Lung (tissue), 13 donors: ENCODE results near the gene ZNF462. TPM values are rescaled to one million over a fixed set of nuclear protein-coding genes. Genes with fewer than 3 reads are reported as not detected.

Source experiments
- ATAC-seq: fragments of 200-7000 bp; cut with Tn5 transposase; one replicate; pipeline ENCODE4 v1.9.1; 2020; ENCODE audit warnings: moderate number of reproducible peaks; ENCODE audit not compliant: insufficient read depth, low FRiP score
- DNase-seq, 3 donors: peaks; one replicate each; pipeline ENCODE4 v3.0.0-alpha.2; 2013 to 2017
- H3K27ac ChIP-seq, 2 donors: one replicate each; pipeline ENCODE4 v1.5.1; 2013; ENCODE audit warnings: mild to moderate bottlenecking in 2 of 2, moderate library complexity in 2 of 2, control low read depth in 1 of 2, inconsistent platforms in 1 of 2, low read depth in 1 of 2, low read length in 1 of 2
- H3K27me3 ChIP-seq, 3 donors: one replicate each; pipeline ENCODE4 v1.5.1; 2013; ENCODE audit warnings: low read length in 2 of 3; ENCODE audit not compliant: control insufficient read depth in 3 of 3, insufficient read depth in 3 of 3
- H3K36me3 ChIP-seq, 4 donors: one replicate each; pipeline ENCODE4 v1.5.1; 2013; ENCODE audit warnings: low read length in 4 of 4, mild to moderate bottlenecking in 1 of 4, moderate library complexity in 1 of 4; ENCODE audit not compliant: control insufficient read depth in 4 of 4, insufficient read depth in 4 of 4
- H3K4me1 ChIP-seq, 5 donors: one replicate each; pipeline ENCODE4 v1.5.1; 2013; ENCODE audit warnings: low read length in 5 of 5, mild to moderate bottlenecking in 2 of 5, moderate library complexity in 1 of 5; ENCODE audit not compliant: control insufficient read depth in 5 of 5, insufficient read depth in 5 of 5
- H3K4me3 ChIP-seq: one replicate; pipeline ENCODE4 v1.5.1; 2013; ENCODE audit warnings: mild to moderate bottlenecking, control low read depth, moderate library complexity
- H3K9ac ChIP-seq, 2 donors: one replicate each; pipeline ENCODE4 v1.5.1; 2013; ENCODE audit warnings: low read length in 2 of 2, control low read depth in 1 of 2; ENCODE audit not compliant: insufficient read depth in 1 of 2
- H3K9me3 ChIP-seq, 4 donors: one replicate each; pipeline ENCODE4 v1.5.1; 2013; ENCODE audit warnings: low read length in 3 of 4, mild to moderate bottlenecking in 1 of 4, moderate library complexity in 1 of 4; ENCODE audit not compliant: control insufficient read depth in 4 of 4, insufficient read depth in 3 of 4
- CTCF ChIP-seq: IDR thresholded peaks from 2 replicates; pipeline ENCODE4 v1.5.1; 2012; ENCODE audit warnings: mild to moderate bottlenecking; ENCODE audit errors: control extremely low read depth, extremely low read depth
- WGBS, 2 donors: extraction: QIAGEN DNeasy Blood & Tissue Kit; methylation state at CpG; one replicate each; pipeline ENCODE4 v1.1.7; 2013; 5-methylcytosine and 5-hydroxymethylcytosine counted together
- polyA plus RNA-seq, 2 donors: library from polyadenylated mRNA; stranded (reverse); fragments of 200-250 nt; gene quantifications; one replicate each; pipeline ENCODE4 v1.2.1, GENCODE V29; 2013
- small RNA-seq: library from RNA; depleted of rRNA; stranded (forward); fragments of <200 nt; gene quantifications from one replicate; pipeline ENCODE3, GENCODE V24; 2014; ENCODE audit warnings: low replicate concordance
- total RNA-seq, 2 donors: library from RNA; depleted of rRNA in 1 of 2; stranded (reverse); fragments of >200 nt in 1 of 2; gene quantifications; one replicate each; pipeline ENCODE4 v1.2.1, GENCODE V29; 2014 to 2021
- donor health status: control.
- donor health status: control.
- donor health status: Bipolar disorder and iron deficiency.
- donor health status: healthy.
- donor health status: DM: yes; HTN: yes; CAD: no.

ZNF462 gene
- total and polyA plus RNA-seq, 4 donors, result 2.0 to 37.7 (median 19.5) TPM

GRCh38 chr9:107054146-107054545, 191.2 kb downstream of the ZNF462 start:
- no peak for TF ChIP-seq CTCF
- no peak overlapping the region for H3K4me3 ChIP-seq
- DNase-seq (peak in 2 of 3 donors; percentile 25 to 39), ATAC-seq (no peak)
- no peaks in the 10 kb centered on the region for H3K4me1 ChIP-seq
- no peak overlapping the region for H3K9ac ChIP-seq
- no peaks in the 10 kb centered on the region for H3K27me3 ChIP-seq
- H3K27ac ChIP-seq, result no peak overlapping the region
- H3K36me3 ChIP-seq, result no peaks in the 10 kb centered on the region
- H3K9me3 ChIP-seq, result no peaks in the 10 kb centered on the region
- 52 to 57% methylated on average over 2 of the region's 2 CpGs for WGBS, 2 donors

- H3K27me3 ChIP-seq, result no peaks in the 10 kb centered on the region
- DNase-seq (no peak), ATAC-seq (no peak)
- H3K4me3 ChIP-seq, result no peak overlapping the region
- no peak overlapping the region for H3K9ac ChIP-seq
- H3K27ac ChIP-seq, result no peak overlapping the region
- H3K36me3 ChIP-seq, result no peaks in the 10 kb centered on the region
- WGBS, 2 donors, result 71 to 82% methylated on average over 2 of the region's 2 CpGs
- no peaks in the 10 kb centered on the region for H3K4me1 ChIP-seq
- H3K9me3 ChIP-seq, result peaks cover 0 to 4% (median under 1%) of the 10 kb centered on the region in 4 donors
- no peak for TF ChIP-seq CTCF
Observed at GRCh38 chr9:107059220-107059619, 196.3 kb downstream of the ZNF462 start.

GRCh38 chr9:107060062-107060461, 197.1 kb downstream of the ZNF462 start:
- Histone ChIP-seq H3K27ac (no peak overlapping the region), H3K27me3 (no peaks in the 10 kb centered on the region), H3K9ac (no peak overlapping the region), H3K9me3 (peaks cover 0 to 4% (median under 1%) of the 10 kb centered on the region in 4 donors), H3K36me3 (no peaks in the 10 kb centered on the region), H3K4me1 (no peaks in the 10 kb centered on the region), H3K4me3 (no peak overlapping the region)
- no peak for TF ChIP-seq CTCF
- ATAC-seq, result no peak
- whole genome bisulfite sequencing, 2 donors, result 79 to 86% methylated on average over 2 of the region's 2 CpGs
- no peak for DNase-seq

Small RNAs within 50 kb of the gene (small RNA-seq; reads per million reads assigned to genes)
- gene RNA5SP292, result not detected
